H1 (cell line): ENCODE data around the gene HECTD3. TPM values are rescaled to one million over a fixed set of nuclear protein-coding genes. Genes with fewer than 3 reads are reported as not detected.

Experiments used
- CHD1 ChIP-seq: IDR thresholded peaks from 2 replicates; pipeline ENCODE4 v1.6.1; 2012; ENCODE audit warnings: low read depth, low read length, improper control_type of control experiment
- polyA plus RNA-seq, 7 experiments: library from polyadenylated mRNA; depleted of rRNA in 3 of 7; stranded (reverse) in 5 of 7; unstranded in 2 of 7; fragments of >200 nt in 5 of 7; fragments of 200-250 nt in 2 of 7; gene quantifications; 1 replicate in 5 of 7; 2 replicates in 1 of 7; 4 replicates in 1 of 7; pipeline versions ENCODE4 v1.2.1 to v1.2.3, GENCODE V29; 2011 to 2013; ENCODE audit warnings: missing spikeins in 2 of 7, mixed read lengths in 2 of 7
- total RNA-seq: library from RNA; stranded (reverse); fragmentation: NEBNext Ultra II Directional; extraction: Animal tissue kit (Norgen Biotek cat#: 25700); gene quantifications from 2 replicates; pipeline ENCODE4 v1.2.1, GENCODE V29; 2021
- TF ChIP-seq, protein P1 (sequence below): IDR thresholded peaks from 2 replicates; pipeline ENCODE4 v1.6.1; 2012; ENCODE audit warnings: inconsistent platforms

The HECTD3 gene
- total and polyA plus RNA-seq, 2 of the 8 experiments (the other 6 are each of a cell fraction or from before 2014, with no cell fraction given), result 32.9 to 52.7 TPM

GRCh38 chr1:44964396-44964795 lies 46.7 kb downstream of the HECTD3 start (continued):
- TF ChIP-seq, protein P1, sequence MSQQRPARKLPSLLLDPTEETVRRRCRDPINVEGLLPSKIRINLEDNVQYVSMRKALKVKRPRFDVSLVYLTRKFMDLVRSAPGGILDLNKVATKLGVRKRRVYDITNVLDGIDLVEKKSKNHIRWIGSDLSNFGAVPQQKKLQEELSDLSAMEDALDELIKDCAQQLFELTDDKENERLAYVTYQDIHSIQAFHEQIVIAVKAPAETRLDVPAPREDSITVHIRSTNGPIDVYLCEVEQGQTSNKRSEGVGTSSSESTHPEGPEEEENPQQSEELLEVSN, result no peak
- no peak for TF ChIP-seq CHD1
